Neural cell (in vitro differentiated cells): ENCODE measurements around the gene KCNS1. TPM values are rescaled to one million over a fixed set of nuclear protein-coding genes. Genes with fewer than 3 reads are reported as not detected.

Experiments used
- H2AFZ ChIP-seq: fragments of 200-600, 300-800 bp; sonication (generic), shearing (Covaris generic); 2 replicates; pipeline ENCODE4 v1.6.0; 2014; ENCODE audit warnings: low read depth, mild to moderate bottlenecking, antibody characterized with exemption, low read length, moderate library complexity
- H3F3A ChIP-seq: fragments of 200-600 bp; shearing (Covaris generic); 2 replicates; pipeline ENCODE4 v1.6.1; 2016; ENCODE audit warnings: mild to moderate bottlenecking, moderate library complexity, mixed read lengths, antibody characterized with exemption, low read length; ENCODE audit not compliant: insufficient read depth, poor library complexity, severe bottlenecking
- H3K27ac ChIP-seq: fragments of 200-600, 300-800 bp; sonication (generic), shearing (Covaris generic); 2 replicates; pipeline ENCODE4 v1.5.1; 2014; ENCODE audit warnings: mild to moderate bottlenecking, low read length, moderate library complexity
- H3K27me3 ChIP-seq: fragments of 300-800, 200-600 bp; sonication (generic), shearing (Covaris generic); 2 replicates; pipeline ENCODE4 v1.6.0; 2014; ENCODE audit warnings: mild to moderate bottlenecking, low read depth, low read length, moderate library complexity; ENCODE audit not compliant: insufficient read depth
- H3K36me3 ChIP-seq: fragments of 300-800, 200-600 bp; sonication (generic), shearing (Covaris generic); 2 replicates; pipeline ENCODE4 v1.5.1; 2014; ENCODE audit warnings: mild to moderate bottlenecking, antibody characterized with exemption, low read length, moderate library complexity; ENCODE audit not compliant: insufficient read depth
- H3K4me2 ChIP-seq: fragments of 300-800, 200-600 bp; sonication (generic), shearing (Covaris generic); 2 replicates; pipeline ENCODE4 v1.6.0; 2014; ENCODE audit warnings: mild to moderate bottlenecking, low read length
- H3K4me3 ChIP-seq: fragments of 300-800, 200-600 bp; sonication (generic), shearing (Covaris generic); 2 replicates; pipeline ENCODE4 v1.5.1; 2014; ENCODE audit warnings: mild to moderate bottlenecking, low read length, moderate library complexity
- H3K79me2 ChIP-seq: fragments of 200-600 bp; shearing (Covaris generic); replicated peaks from 2 replicates; pipeline ENCODE4 v1.6.0; 2014; ENCODE audit warnings: mild to moderate bottlenecking, low read length, moderate library complexity; ENCODE audit not compliant: insufficient read depth
- H3K9ac ChIP-seq: fragments of 300-800, 200-600 bp; sonication (generic), shearing (Covaris generic); 2 replicates; pipeline ENCODE4 v1.6.1; 2016; ENCODE audit warnings: mild to moderate bottlenecking, low read length, mixed read lengths
- H3K9me2 ChIP-seq: fragments of 200-600 bp; shearing (Covaris generic); 2 replicates; pipeline ENCODE4 v1.6.1; 2016; ENCODE audit warnings: mild to moderate bottlenecking, low read length, mixed read lengths; ENCODE audit not compliant: insufficient read depth
- H3K9me3 ChIP-seq: fragments of 200-600, 300-800 bp; sonication (generic), shearing (Covaris generic); 2 replicates; pipeline ENCODE4 v1.6.1; 2016; ENCODE audit warnings: mild to moderate bottlenecking, mixed run types, low read length, moderate library complexity, mixed read lengths
- H4K20me1 ChIP-seq: fragments of 200-600 bp; shearing (Covaris generic); 2 replicates; pipeline ENCODE4 v1.6.1; 2016; ENCODE audit warnings: mild to moderate bottlenecking, mixed run types; ENCODE audit not compliant: insufficient read depth
- CTCF ChIP-seq: fragments of 450-650 bp; IDR thresholded peaks from 2 replicates; pipeline ENCODE4 v1.5.1; 2014; ENCODE audit warnings: antibody characterized with exemption, mild to moderate bottlenecking, moderate library complexity; ENCODE audit not compliant: poor library complexity, severe bottlenecking
- EP300 ChIP-seq: fragments of 450-650 bp; conservative IDR thresholded peaks from 2 replicates; pipeline ENCODE4 v1.6.1; 2014; ENCODE audit warnings: antibody characterized with exemption, mild to moderate bottlenecking, moderate library complexity; ENCODE audit not compliant: poor library complexity, severe bottlenecking
- EZH2 ChIP-seq: fragments of 200-600, 300-800 bp; shearing (Covaris generic), sonication (generic); IDR thresholded peaks from 2 replicates; pipeline ENCODE4 v1.6.1; 2014; ENCODE audit warnings: antibody characterized with exemption, low read length, borderline replicate concordance, mild to moderate bottlenecking; ENCODE audit not compliant: insufficient read depth, poor library complexity, severe bottlenecking
- MXI1 ChIP-seq: fragments of 450-650 bp; conservative IDR thresholded peaks from 2 replicates; pipeline ENCODE4 v1.6.1; 2014; ENCODE audit warnings: antibody characterized with exemption, mild to moderate bottlenecking; ENCODE audit not compliant: poor library complexity, severe bottlenecking
- POLR2AphosphoS5 ChIP-seq: IDR thresholded peaks from 2 replicates; pipeline ENCODE4 v1.6.1; 2012
- RAD21 ChIP-seq: fragments of 450-650 bp; conservative IDR thresholded peaks from 2 replicates; pipeline ENCODE4 v1.6.1; 2014; ENCODE audit warnings: antibody characterized with exemption, mild to moderate bottlenecking, moderate library complexity
- REST ChIP-seq: IDR thresholded peaks from 2 replicates; pipeline ENCODE4 v1.6.1; 2012; ENCODE audit warnings: borderline replicate concordance
- SMC3 ChIP-seq: fragments of 450-650 bp; conservative IDR thresholded peaks from 2 replicates; pipeline ENCODE4 v1.6.1; 2014; ENCODE audit warnings: antibody characterized with exemption, mild to moderate bottlenecking, moderate library complexity; ENCODE audit not compliant: poor library complexity
- TAF1 ChIP-seq: IDR thresholded peaks from 2 replicates; pipeline ENCODE4 v1.6.1; 2012; ENCODE audit warnings: low read depth
- polyA minus RNA-seq: library from RNA; depleted of rRNA, polyadenylated mRNA; stranded (reverse); fragments of >200 nt; gene quantifications from 2 replicates; pipeline ENCODE4 v1.2.3, GENCODE V29; 2014
- polyA plus RNA-seq: library from polyadenylated mRNA; depleted of rRNA; stranded (reverse); fragments of >200 nt; gene quantifications from 2 replicates; pipeline ENCODE4 v1.2.3, GENCODE V29; 2014

Gene KCNS1
- polyA plus RNA-seq (not detected in 2 replicates), polyA minus RNA-seq (not detected in 2 replicates)

- no peaks in the 10 kb centered on the region for H4K20me1 ChIP-seq
- H2AFZ ChIP-seq: no peak within 1 kb of the TSS
- H3K9me3 ChIP-seq: no peaks in the 10 kb centered on the region
- no peak within 1 kb of the TSS for H3K4me2 ChIP-seq
- no peaks in the 10 kb centered on the region for H3F3A ChIP-seq
- H3K79me2 ChIP-seq: no peaks in the 10 kb centered on the region
- H3K9me2 ChIP-seq: no peaks in the 10 kb centered on the region
- H3K27ac ChIP-seq: no peak within 1 kb of the TSS
- no peak for TF ChIP-seq EZH2
- no peak for TF ChIP-seq EP300
- TF ChIP-seq CTCF: no peak
- no peak for TF ChIP-seq POLR2AphosphoS5
- TF ChIP-seq SMC3: no peak
- TF ChIP-seq MXI1: no peak
- TF ChIP-seq TAF1: no peak
- no peak for TF ChIP-seq REST
- no peak for TF ChIP-seq RAD21
- H3K36me3 ChIP-seq: no peaks in the 10 kb centered on the region
- H3K4me3 ChIP-seq: no peak within 1 kb of the TSS
- H3K9ac ChIP-seq: no peak within 1 kb of the TSS
- H3K27me3 ChIP-seq: peaks cover 29% of the 10 kb centered on the region
Observed at GRCh38 chr20:45100563-45101245, at the start of gene KCNS1. Gene KCNS1 (minus strand): TSS chr20:45101127. CDS start chr20:45099236, 1,891 bp downstream.

GRCh38 chr20:45149062-45149461, 48.1 kb upstream of the KCNS1 start:
- H2AFZ ChIP-seq: no peak overlapping the region
- H3K4me3 ChIP-seq: no peak overlapping the region
- H3K9ac ChIP-seq: no peak overlapping the region
- no peaks in the 10 kb centered on the region for H3K27me3 ChIP-seq
- TF ChIP-seq REST: no peak
- TF ChIP-seq CTCF: no peak
- no peak for TF ChIP-seq POLR2AphosphoS5
- TF ChIP-seq TAF1: no peak
- TF ChIP-seq EP300: no peak
- TF ChIP-seq RAD21: no peak
- TF ChIP-seq MXI1: no peak
- TF ChIP-seq SMC3: no peak
- no peak for TF ChIP-seq EZH2
- no peaks in the 10 kb centered on the region for H4K20me1 ChIP-seq
- no peaks in the 10 kb centered on the region for H3K9me2 ChIP-seq
- no peaks in the 10 kb centered on the region for H3F3A ChIP-seq
- no peak overlapping the region for H3K27ac ChIP-seq
- H3K4me2 ChIP-seq: no peak overlapping the region
- H3K9me3 ChIP-seq: no peaks in the 10 kb centered on the region
- no peaks in the 10 kb centered on the region for H3K36me3 ChIP-seq
- no peaks in the 10 kb centered on the region for H3K79me2 ChIP-seq
